GM18870 (cell line): ENCODE measurements around the gene FXYD7.
"Not testable (repeated sequence)": the region's sequence is repeated elsewhere in the genome, so short reads cannot be mapped to it uniquely, and the experiment has no call there.

Source experiments
- ATAC-seq: cut with Tn5 transposase; IDR thresholded peaks from one replicate; pipeline ENCODE4 v1.9.1; 2021; ENCODE audit warnings: moderate library complexity; ENCODE audit not compliant: unreplicated experiment

Gene FXYD7

GRCh38 chr19:35142606-35143230 lies 337 bp upstream of the FXYD7 start:
- ATAC-seq, result no peak

GRCh38 chr19:35143818-35144217 lies 763 bp downstream of the FXYD7 start:
- no peak for ATAC-seq

- ATAC-seq, result no peak
These were observed 1.2 kb downstream of the FXYD7 start for GRCh38 chr19:35144259-35144599.

DNA sequence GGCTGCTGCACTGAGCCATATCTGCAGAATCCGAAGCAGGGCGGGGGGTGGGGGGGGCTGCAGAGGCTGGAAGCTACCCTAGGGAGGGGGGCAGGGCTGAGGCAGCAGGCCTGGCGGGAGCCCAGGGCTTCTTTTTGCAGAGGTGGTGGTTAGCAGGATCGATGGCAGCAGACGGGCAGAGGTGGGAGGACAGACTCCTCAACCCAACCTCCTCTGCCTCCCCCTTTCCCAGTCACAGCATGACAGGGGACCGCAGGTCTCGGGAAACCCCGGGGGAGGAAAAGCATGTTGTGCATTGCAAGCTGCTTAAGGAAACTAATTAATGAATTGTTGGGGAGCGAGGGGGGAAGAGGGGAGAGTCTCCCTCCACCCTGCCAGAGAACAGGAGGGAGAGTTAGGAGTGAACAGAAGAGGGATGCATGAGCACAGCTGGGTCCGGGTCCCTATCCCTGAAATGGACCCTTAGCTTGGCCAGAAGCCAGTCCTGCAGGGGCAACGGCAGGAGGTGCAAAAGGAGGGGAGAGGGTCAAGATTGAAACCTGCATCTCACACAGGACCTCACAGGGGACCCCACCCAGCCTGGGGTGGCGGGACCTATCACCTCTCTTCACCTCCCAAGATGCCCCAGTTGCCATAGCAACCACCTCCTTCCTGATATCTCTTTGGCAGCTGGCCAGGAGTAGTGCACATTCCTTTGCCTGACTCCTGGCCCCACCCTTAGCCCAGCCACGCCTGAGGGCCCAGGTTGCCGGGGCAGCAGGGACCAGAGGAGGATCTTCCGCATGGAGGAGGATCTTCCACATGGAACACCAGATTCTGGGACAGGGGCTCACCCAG lies 1.8 kb downstream of the FXYD7 start:
- no peak for ATAC-seq

GRCh38 chr19:35146746-35147459 lies 3.8 kb downstream of the FXYD7 start:
- ATAC-seq, result no peak

DNA sequence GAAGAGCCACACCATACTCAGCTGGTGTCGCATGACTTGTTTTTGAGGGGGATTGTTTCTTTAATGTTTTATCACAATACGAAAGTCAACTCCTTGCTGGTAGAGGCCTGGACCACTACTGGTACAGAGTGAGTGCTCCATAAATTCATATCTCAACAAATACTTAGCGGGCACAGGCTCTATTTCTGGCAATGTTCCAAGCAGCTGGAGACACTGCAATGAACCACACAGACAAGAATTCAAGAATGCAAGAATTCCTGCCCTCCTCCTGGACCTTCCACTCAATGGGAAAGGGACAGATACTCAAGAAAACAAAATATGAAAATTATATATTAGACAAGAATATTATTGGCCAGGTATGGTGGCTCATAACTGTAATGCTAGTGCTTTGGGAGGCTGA lies 6.4 kb downstream of the FXYD7 start:
- ATAC-seq, result no peak

DNA sequence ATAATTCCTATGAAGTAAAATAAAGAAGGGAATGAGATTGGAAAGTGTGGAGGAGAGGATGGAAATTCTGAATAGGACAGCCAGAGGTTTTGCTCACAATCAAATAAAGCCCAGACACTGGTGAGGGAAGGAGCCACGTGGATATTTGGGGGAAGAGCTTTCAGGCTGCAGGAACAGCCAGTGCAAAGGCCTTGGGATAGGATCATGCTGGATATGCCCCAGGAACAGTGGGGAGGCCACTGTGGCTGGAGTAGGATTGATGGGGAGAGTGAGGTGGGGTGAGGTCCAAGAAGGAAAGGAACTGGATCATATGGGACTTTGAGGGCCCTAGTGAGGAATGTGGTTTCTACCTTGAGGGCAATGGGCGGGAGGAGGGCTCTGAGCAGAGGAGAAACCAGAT lies 7.4 kb downstream of the FXYD7 start:
- ATAC-seq, result no peak

GRCh38 chr19:35151273-35152065 lies 8.4 kb downstream of the FXYD7 start:
- ATAC-seq, result no peak

- not testable (repeated sequence) for ATAC-seq
These were observed 10.1 kb downstream of the FXYD7 start for GRCh38 chr19:35153129-35153522.

DNA sequence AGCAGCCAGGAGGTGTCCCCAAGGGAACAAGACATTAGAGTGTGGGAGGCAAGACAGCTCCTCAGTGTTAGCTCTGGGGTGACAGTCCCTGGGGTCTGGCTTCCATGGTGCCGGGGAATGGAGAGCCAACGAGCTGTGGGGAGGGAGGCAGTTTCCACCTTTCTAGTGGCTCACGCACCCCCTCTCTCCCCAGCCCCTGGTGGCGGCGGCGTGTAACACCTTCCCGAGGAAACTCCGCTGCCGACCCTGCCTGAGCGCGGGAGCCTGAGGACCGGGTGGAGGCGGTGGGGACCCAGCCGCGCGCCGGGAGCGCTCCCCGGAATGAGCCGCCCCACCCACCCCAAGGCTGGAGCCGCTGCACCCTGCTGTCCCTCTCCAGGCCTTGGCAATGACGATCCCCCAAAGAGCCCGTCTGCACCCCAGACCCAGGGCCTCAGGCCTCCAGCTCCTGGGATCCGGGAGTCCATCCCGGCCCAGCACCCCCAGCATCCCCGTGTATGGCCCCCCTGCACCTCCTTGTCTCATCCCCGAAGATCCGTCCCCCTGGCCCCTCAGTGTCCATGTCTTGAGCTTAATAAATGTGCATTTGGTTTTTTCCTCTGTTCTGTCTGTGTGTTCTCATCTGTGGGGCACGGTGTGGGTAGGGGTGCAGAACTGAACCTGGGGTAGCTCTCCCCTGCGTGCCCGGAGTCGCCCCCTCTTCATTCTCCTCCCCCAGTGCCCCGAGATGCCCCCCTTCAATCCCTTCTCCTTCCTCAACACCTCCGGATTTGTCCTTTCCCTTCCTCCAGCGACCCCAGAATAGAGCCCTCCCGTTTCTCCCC lies 10.9 kb downstream of the FXYD7 start:
- ATAC-seq, result no peak

DNA sequence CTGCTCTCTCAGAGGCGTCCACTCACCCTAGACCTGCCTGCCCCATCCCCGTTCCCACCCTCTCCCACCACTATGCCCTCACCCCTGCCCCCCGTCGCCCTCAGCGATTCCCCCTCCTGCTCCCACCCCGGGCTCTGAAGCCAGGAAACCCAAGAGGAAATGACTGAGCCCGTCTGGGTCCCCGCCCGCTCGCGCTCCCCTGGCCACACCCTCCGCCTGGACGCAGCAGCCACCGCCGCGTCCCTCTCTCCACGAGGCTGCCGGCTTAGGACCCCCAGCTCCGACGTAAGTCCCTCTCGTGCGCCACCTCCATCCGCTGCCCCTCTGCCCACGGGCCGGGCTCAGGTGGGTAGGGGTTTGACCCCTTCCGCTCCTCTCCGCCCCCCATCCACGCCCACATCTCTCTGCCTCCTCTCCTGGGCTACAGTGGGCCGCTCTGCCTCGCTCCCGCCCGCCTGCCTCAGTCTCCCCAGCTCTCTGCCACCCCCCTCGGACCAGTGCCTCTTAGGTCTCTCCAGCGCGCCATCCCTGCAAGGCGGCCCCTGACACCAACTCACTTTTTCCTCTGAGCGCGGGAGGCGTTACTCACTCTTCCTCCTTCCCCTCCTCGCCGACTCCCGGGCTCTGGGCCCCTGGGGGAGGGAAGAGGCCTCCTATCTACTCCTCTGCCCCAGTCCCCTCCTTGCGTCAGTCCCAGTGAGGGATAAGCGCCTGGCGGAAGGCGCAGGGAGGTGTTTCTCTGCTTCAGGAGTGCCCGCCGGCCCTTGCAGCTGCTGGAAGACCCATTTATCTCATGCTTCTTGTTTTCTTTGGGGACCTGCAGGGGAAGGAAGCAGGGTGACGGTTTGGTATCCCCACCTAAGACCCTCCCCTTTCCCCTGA lies 11.7 kb downstream of the FXYD7 start, which contains the start of gene FXYD5:
TSS of gene FXYD5 (plus strand) at position 211 of the 882 bp plus-strand sequence. CDS start 816 bp downstream, outside the sequence.
- ATAC-seq, result no peak

- no peak for ATAC-seq
These were observed 12.4 kb downstream of the FXYD7 start for GRCh38 chr19:35155441-35155840.

- no peak for ATAC-seq
These were observed 13.1 kb downstream of the FXYD7 start for GRCh38 chr19:35155981-35156672.

GRCh38 chr19:35156673-35157014 lies 13.6 kb downstream of the FXYD7 start:
- no peak for ATAC-seq

DNA sequence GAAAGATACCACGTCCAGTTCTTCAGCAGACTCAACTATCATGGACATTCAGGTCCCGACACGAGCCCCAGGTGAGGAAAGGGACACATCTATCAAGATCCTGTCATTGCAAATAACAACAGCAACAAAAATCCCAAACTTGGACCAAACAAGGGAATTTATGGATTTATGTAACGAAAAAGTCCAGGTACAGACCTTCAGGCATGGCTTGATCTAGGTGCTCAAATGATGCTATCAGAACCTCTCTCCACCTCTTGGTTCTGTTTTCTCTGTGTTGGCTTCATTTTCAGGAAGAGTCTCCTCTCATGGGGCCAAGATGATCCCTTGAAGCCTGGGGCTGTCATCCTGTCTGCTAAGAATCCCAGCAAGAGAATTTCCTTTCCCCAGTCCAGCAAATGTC lies 14.4 kb downstream of the FXYD7 start:
- no peak for ATAC-seq

- ATAC-seq, result no peak
These were observed 16.6 kb downstream of the FXYD7 start for GRCh38 chr19:35159606-35160005.

GRCh38 chr19:35160629-35161433 lies 17.8 kb downstream of the FXYD7 start:
- no peak for ATAC-seq

DNA sequence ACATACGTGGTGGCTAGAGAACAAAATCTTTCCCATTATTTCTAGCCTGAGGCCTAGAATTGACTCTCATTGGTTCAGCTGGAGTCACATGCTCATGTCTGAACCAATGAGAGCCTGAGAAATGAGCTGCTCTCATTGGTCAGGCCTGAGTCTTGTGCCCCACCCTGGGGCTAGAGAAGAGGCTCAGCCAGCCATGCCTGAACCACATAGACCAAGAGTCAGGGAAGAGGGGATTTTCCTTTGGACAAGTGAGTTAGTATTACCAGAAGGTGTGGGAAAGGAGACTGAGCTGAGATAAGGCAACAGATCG lies 18.3 kb downstream of the FXYD7 start:
- ATAC-seq, result no peak
